Testis (tissue), 3 donors: ENCODE results near the gene NANOS3. TPM values are rescaled to one million over a fixed set of nuclear protein-coding genes. Genes with fewer than 3 reads are reported as not detected.
A peak's percentile ranks its signal among the peaks of the same experiment; 100 is the strongest.
"Not testable (repeated sequence)": the region's sequence is repeated elsewhere in the genome, so short reads cannot be mapped to it uniquely, and the experiment has no call there.

Source experiments
- DNase-seq: peaks from one replicate; pipeline ENCODE4 v3.0.0-alpha.2; 2019
- H3K27ac ChIP-seq, 2 donors: fragments of 200-600 bp; sonication (generic); one replicate each; pipeline ENCODE4 v1.5.1; 2019
- H3K27me3 ChIP-seq: fragments of 200-600 bp; sonication (generic); one replicate; pipeline ENCODE4 v1.5.1; 2019
- H3K36me3 ChIP-seq: fragments of 200-600 bp; sonication (generic); one replicate; pipeline ENCODE4 v1.5.1; 2017; ENCODE audit warnings: low read depth; ENCODE audit errors: missing control alignments
- H3K4me1 ChIP-seq: fragments of 200-600 bp; sonication (generic); one replicate; pipeline ENCODE4 v1.5.1; 2019
- H3K4me3 ChIP-seq, 2 donors: fragments of 200-600 bp; sonication (generic); one replicate each; pipeline ENCODE4 v1.5.1; 2017 to 2019
- H3K9me3 ChIP-seq: fragments of 200-600 bp; sonication (generic); one replicate; pipeline ENCODE4 v1.5.1; 2017
- POLR2A ChIP-seq: fragments of 450-650 bp; IDR thresholded peaks from one replicate; pipeline ENCODE4 v1.6.1; 2017; ENCODE audit warnings: antibody characterized with exemption, mild to moderate bottlenecking, moderate library complexity
- WGBS, 2 donors: methylation state at CpG; one replicate each; pipeline ENCODE4 v1.1.5; 2018; 5-methylcytosine and 5-hydroxymethylcytosine counted together
- intact Hi-C: fragments of 100-400 bp; cut with DNase I; formaldehyde crosslinking; loops from one replicate; pipeline ENCODE4 v1.15.1; 2023; ENCODE audit warnings: low total_unique reads
- polyA plus RNA-seq: library from polyadenylated mRNA; stranded (reverse); fragments of 350-450 nt; fragmentation: Illumina TruSeq; extraction: RNeasy Lipid Tissue Mini Kit (QIAGEN cat#74804); gene quantifications from one replicate; pipeline ENCODE4 v1.2.3, GENCODE V29; 2014; ENCODE audit warnings: low read depth, low replicate concordance; ENCODE audit not compliant: insufficient read depth
- total RNA-seq, 2 donors: library from RNA; depleted of rRNA; stranded (reverse); fragments of >200 nt; gene quantifications; one replicate each; pipeline ENCODE4 v1.2.3, GENCODE V29; 2016
- TF ChIP-seq, protein P1 (sequence below), 3 experiments: fragments of 450-650 bp in 2 of 3; fragments of 200-600 bp in 1 of 3; sonication (generic) in 1 of 3; IDR thresholded peaks; one replicate each; pipeline ENCODE4 v1.5.1; 2016 to 2019; ENCODE audit warnings: antibody characterized with exemption in 3 of 3, mild to moderate bottlenecking in 2 of 3, moderate library complexity in 1 of 3

The NANOS3 gene
- total and polyA plus RNA-seq, 3 donors from 2014 or later, result 9.3 to 18.6 (median 14.5) TPM

DNA sequence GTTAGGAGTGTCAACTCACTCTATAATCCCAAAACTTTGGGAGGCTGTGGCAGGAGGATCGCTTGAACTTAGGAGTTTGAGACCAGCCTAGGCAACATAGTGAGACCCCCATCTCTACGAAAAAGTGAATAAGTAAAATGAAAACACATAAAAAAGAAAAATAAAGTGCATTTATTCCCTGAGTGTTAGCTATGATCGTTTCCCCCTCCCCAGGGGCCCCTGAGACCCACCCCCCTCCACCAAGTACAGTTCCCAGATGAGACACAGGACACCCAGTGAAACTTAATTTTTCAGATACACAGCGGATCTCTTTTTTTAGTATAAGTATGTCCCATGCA lies 28.6 kb upstream of the NANOS3 start:
- no peak for TF ChIP-seq POLR2A
- TF ChIP-seq, protein P1, sequence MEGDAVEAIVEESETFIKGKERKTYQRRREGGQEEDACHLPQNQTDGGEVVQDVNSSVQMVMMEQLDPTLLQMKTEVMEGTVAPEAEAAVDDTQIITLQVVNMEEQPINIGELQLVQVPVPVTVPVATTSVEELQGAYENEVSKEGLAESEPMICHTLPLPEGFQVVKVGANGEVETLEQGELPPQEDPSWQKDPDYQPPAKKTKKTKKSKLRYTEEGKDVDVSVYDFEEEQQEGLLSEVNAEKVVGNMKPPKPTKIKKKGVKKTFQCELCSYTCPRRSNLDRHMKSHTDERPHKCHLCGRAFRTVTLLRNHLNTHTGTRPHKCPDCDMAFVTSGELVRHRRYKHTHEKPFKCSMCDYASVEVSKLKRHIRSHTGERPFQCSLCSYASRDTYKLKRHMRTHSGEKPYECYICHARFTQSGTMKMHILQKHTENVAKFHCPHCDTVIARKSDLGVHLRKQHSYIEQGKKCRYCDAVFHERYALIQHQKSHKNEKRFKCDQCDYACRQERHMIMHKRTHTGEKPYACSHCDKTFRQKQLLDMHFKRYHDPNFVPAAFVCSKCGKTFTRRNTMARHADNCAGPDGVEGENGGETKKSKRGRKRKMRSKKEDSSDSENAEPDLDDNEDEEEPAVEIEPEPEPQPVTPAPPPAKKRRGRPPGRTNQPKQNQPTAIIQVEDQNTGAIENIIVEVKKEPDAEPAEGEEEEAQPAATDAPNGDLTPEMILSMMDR (IDR thresholded peaks at IDR 0.05), result no peak
- peak overlapping the region in 1 of 2 donors; percentile 98 for H3K27ac ChIP-seq
- H3K9me3 ChIP-seq, result no peaks in the 10 kb centered on the region
- WGBS, 2 donors, result 70 to 71% methylated on average over 4 of the region's 4 CpGs
- intact Hi-C loops, result no loop called here
- DNase-seq, result no peak
- H3K4me1 ChIP-seq, result peaks cover 38% of the 10 kb centered on the region
- no peak overlapping the region for H3K4me3 ChIP-seq
- no peaks in the 10 kb centered on the region for H3K27me3 ChIP-seq
- H3K36me3 ChIP-seq, result no peaks in the 10 kb centered on the region

DNA sequence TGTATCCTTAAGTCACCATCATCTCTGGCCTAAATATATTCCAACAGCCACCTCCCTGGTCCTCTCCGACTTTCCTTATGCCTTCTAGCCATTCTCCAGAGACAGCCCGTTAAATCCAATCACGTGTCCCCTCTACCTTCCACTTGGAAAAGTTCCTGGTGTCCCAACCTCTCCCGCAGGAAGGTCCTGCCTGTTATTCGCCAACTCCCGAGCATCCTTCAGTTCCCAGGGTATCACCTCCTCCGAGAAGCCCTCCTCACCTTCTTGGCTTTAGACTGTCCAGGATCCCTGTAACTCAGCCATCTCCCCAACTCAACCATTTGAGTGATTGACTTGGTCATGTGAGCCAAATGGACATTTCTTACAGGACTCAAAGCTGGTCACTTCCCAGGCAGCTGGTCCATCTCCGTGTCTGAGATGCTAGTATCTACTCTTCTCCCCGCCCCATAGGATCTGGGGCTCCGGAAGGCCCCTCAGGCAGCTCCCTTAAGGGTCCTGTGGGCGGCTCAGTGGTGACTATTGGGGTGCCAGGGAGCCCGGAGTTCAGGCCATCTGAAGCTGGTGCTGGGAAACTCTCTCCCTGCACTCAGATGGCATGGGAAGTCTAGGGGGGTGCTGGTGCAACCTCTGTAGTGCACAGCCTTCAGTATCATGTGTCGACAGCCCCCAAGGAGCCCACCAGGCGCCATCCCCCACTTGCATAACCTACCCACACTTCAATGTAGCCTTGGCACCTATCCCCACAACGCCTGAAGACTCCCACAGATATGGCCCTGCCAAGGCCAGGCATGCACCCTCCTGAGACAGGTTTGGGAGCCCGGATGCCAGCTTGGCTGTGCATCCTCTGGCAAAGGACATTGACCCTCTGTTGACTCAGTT lies 27.9 kb upstream of the NANOS3 start:
- no peaks in the 10 kb centered on the region for H3K9me3 ChIP-seq
- H3K4me3 ChIP-seq, result no peak overlapping the region
- intact Hi-C loops, result no loop called here
- peaks cover 34% of the 10 kb centered on the region for H3K4me1 ChIP-seq
- TF ChIP-seq, protein P1 (IDR thresholded peaks at IDR 0.05), result no peak
- no peak for TF ChIP-seq POLR2A
- peak overlapping the region in 1 of 2 donors; percentile 98 for H3K27ac ChIP-seq
- no peaks in the 10 kb centered on the region for H3K36me3 ChIP-seq
- DNase-seq, result no peak
- WGBS, 2 donors, result 73 to 75% methylated on average over 13 to 16 of the region's 16 CpGs
- no peaks in the 10 kb centered on the region for H3K27me3 ChIP-seq

DNA sequence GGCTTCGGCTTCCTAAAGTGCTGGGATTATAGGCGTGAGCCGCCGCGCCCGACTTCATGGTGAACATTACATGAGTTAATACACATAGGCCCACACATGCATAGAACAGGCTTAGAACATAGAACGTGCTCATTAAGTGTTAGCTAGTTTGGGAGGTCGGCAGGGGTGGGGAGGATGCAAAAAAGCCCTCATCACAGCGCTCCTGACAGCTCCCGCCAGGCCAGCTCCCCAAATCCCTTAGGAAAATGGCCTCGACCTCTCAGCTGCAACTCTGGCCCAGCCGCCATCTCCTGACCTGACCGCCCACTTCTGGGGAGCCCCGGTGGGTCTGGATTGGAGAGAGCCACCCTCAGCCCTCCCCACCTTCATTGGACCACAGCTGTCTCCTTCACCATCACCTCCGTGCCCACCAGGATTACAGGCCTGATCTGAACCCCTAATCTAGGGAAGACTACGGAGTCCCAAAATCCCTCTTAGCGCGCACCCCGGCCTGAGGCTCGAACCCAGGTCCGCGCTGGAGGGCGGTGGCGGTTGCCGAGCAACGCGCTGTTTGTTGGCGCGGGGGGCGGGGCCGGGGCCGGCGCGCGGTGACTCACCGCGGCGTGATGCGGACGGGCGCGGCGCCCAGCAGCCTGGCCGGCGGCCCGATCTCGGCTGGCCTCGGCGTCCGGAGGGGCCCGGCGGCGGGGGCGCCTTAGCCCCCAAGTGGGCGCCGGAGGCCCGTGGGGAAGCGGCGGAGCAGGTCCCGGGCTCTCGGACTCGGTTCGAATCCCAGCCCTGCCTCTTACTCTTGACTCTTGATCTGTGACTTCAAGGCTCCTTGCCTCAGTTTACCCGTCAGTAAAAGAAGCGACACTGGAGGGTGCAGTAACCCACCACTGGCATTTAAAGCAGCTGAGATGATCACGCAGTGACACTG lies 26.7 kb upstream of the NANOS3 start:
- H3K27me3 ChIP-seq, result no peaks in the 10 kb centered on the region
- no peaks in the 10 kb centered on the region for H3K9me3 ChIP-seq
- peak overlapping the region; percentile 21 to 34 for H3K4me3 ChIP-seq
- 14 to 17% methylated on average over 25 to 44 of the region's 66 CpGs for WGBS, 2 donors
- H3K27ac ChIP-seq, result peak overlapping the region; percentile 73 to 87
- TF ChIP-seq, protein P1 (IDR thresholded peaks at IDR 0.05), result no peak
- TF ChIP-seq POLR2A, result no peak
- intact Hi-C loops, result no loop called here
- peaks cover 34% of the 10 kb centered on the region for H3K4me1 ChIP-seq
- H3K36me3 ChIP-seq, result no peaks in the 10 kb centered on the region
- DNase-seq, result peak; percentile 81

DNA sequence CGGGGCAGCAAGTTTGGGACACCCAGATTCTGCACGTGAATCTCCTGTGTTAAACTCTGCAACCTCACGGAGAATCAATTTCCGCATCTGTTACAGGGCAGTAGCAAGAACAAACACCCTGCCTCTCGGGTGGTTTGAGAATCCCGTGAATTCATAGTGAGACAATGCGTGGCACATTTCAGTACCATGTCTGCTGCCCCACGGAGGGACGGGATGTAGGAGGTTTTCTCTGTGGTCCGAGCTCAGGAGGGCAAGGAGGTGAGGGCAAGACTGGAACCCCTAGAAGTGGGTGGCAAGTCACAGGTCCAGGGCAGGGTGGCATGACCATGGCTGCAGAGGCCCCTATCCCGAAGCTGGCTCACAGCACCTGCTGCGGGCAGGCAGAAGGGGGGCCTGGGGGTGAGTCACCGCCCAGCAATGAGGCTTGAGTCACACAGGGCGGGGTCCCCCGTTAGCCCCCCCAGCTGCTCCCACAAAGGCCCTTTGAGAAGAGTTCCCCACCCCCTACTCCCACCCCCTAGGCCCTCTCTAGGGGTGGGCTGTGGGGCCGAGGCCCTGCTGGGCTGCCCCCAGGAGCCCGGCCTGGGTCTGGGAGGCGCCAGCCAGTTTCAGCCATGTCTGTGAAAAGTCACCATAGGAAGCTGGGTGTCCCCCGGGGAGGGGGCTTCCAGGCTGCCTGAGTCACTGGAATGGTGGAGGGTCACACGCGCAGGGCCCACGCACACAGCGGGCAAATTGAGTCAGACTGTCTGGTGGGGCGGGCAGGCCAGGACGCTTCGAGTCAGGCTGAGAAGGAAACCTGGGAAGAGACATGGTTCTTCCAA lies 25.8 kb upstream of the NANOS3 start:
- peaks cover 31% of the 10 kb centered on the region for H3K4me1 ChIP-seq
- no peaks in the 10 kb centered on the region for H3K27me3 ChIP-seq
- H3K36me3 ChIP-seq, result no peaks in the 10 kb centered on the region
- WGBS, 2 donors, result 50 to 60% methylated on average over 19 to 26 of the region's 26 CpGs
- peak overlapping the region; percentile 73 to 87 for H3K27ac ChIP-seq
- TF ChIP-seq POLR2A, result no peak
- TF ChIP-seq, protein P1 (IDR thresholded peaks at IDR 0.05), result no peak
- no peaks in the 10 kb centered on the region for H3K9me3 ChIP-seq
- no peak for DNase-seq
- peak overlapping the region; percentile 21 to 34 for H3K4me3 ChIP-seq
- intact Hi-C loops, result no loop called here

DNA sequence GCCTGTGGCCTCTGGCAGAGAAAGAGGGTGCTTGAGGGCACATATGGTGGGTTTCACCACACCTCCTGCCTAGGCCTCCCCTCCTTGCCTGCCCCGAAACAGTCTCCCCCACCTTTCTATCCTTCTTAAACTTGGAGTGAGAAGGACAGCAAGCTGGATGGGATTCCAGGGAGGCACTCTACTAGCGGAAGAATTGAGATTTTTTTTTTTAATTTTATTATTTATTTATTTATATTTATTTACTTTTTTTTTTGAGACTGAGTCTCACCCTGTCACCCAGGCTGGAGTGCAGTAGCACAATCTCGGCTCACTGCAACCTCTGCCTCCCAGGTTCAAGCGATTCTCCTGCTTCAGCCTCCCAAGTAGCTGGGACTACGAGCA lies 25.2 kb upstream of the NANOS3 start:
- 82 to 88% methylated on average over 5 of the region's 5 CpGs for WGBS, 2 donors
- peak overlapping the region; percentile 73 to 87 for H3K27ac ChIP-seq
- DNase-seq, H3K36me3 ChIP-seq, H3K9me3 ChIP-seq, intact Hi-C loops, H3K27me3 ChIP-seq, H3K4me3 ChIP-seq: not testable (repeated sequence)
- peaks cover 26% of the 10 kb centered on the region for H3K4me1 ChIP-seq

DNA sequence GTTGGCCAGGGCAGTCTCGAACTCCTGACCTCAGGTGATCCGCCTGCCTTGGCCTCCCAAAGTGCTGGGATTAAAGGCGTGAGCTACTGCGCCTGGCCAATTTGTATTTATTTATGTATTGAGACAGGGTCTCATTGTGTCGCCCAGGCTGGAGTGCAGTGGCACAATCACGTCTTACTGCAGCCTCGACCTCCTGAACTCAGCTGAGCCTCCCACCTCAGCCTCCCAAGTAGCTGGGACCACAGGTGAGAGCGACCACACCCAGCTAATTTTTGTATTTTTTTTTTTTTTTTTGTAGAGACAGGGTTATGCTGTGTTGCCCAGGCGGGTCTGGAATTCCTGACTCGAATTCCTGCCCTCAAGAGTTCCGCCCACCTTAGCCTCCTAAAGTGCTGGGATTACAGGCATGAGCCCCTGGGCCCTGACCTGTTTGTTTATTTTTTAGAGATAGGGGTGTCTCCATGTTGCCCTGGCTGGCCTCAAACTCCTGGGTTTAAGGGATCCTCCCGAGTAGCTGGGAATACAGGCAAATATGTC lies 24.7 kb upstream of the NANOS3 start:
- H3K9me3 ChIP-seq, intact Hi-C loops, H3K27me3 ChIP-seq, H3K27ac ChIP-seq, H3K4me3 ChIP-seq, DNase-seq, H3K36me3 ChIP-seq: not testable (repeated sequence)
- WGBS, 2 donors, result 85 to 86% methylated on average over 12 of the region's 12 CpGs
- peaks cover 21% of the 10 kb centered on the region for H3K4me1 ChIP-seq
